Right atrium auricular region (tissue), 2 donors: ENCODE results near the gene DCAF12. TPM values are rescaled to one million over a fixed set of nuclear protein-coding genes. Genes with fewer than 3 reads are reported as not detected.
A peak's percentile ranks its signal among the peaks of the same experiment; 100 is the strongest.

Experiments used
- DNase-seq: peaks from one replicate; pipeline ENCODE4 v3.0.0-alpha.2; 2019; ENCODE audit warnings: low spot score
- H3K27ac ChIP-seq, 2 donors: fragments of 200-600 bp; sonication (generic); 1 replicate in 1 of 2; 2 replicates in 1 of 2; pipeline ENCODE4 v1.5.1; 2016 to 2019
- H3K27me3 ChIP-seq, 2 donors: fragments of 200-600 bp; sonication (generic); one replicate each; pipeline versions ENCODE4 v1.5.1 to v1.6.0; 2017 to 2019
- H3K36me3 ChIP-seq: fragments of 200-600 bp; sonication (generic); one replicate; pipeline ENCODE4 v1.5.1; 2016
- H3K4me1 ChIP-seq, 2 donors: fragments of 200-600 bp; sonication (generic); one replicate each; pipeline versions ENCODE4 v1.5.1 to v1.6.0; 2017 to 2019
- H3K4me3 ChIP-seq, 2 donors: fragments of 200-600 bp; sonication (generic); 1 replicate in 1 of 2; 2 replicates in 1 of 2; pipeline ENCODE4 v1.5.1; 2017 to 2019; ENCODE audit warnings: mild to moderate bottlenecking in 1 of 2, moderate library complexity in 1 of 2
- H3K9me3 ChIP-seq, 2 donors: fragments of 200-600 bp; sonication (generic); one replicate each; pipeline ENCODE4 v1.5.1; 2019
- CTCF ChIP-seq, 2 donors: fragments of 200-600 bp; sonication (generic); IDR thresholded peaks; one replicate each; pipeline ENCODE4 v1.5.1; 2019; ENCODE audit warnings: antibody characterized with exemption in 2 of 2
- total RNA-seq, 2 donors: library from RNA; depleted of rRNA; stranded (reverse); fragments of >200 nt; gene quantifications; one replicate each; pipeline ENCODE4 v1.1.0, GENCODE V29; 2016

Gene DCAF12
- 10 to 100 TPM; 20.4 to 20.6 TPM for total RNA-seq

GRCh38 chr9:34126207-34127034 lies at the start of gene DCAF12:
DCAF12 (minus strand) TSS chr9:34126698; CDS start chr9:34126431, 267 bp downstream.
- Histone ChIP-seq H3K27me3 (no peaks in the 10 kb centered on the region), H3K9me3 (no peaks in the 10 kb centered on the region), H3K4me1 (peaks cover 0 to 45% of the 10 kb centered on the region in 2 donors), H3K36me3 (peaks cover 9% of the 10 kb centered on the region), H3K4me3 (peak within 1 kb of the TSS; percentile 86 to 88), H3K27ac (peak within 1 kb of the TSS; percentile 92 to 93)
- peak; percentile 89 for DNase-seq
- TF ChIP-seq CTCF (IDR thresholded peaks at IDR 0.05), result no peak

GRCh38 chr9:34176089-34176488 lies 49.6 kb upstream of the DCAF12 start:
- no peak overlapping the region for H3K4me3 ChIP-seq
- no peaks in the 10 kb centered on the region for H3K36me3 ChIP-seq
- no peak overlapping the region for H3K27ac ChIP-seq
- TF ChIP-seq CTCF (IDR thresholded peaks at IDR 0.05), result no peak
- H3K9me3 ChIP-seq, result no peaks in the 10 kb centered on the region
- DNase-seq, result no peak
- peaks cover 0 to 21% of the 10 kb centered on the region in 2 donors for H3K4me1 ChIP-seq
- H3K27me3 ChIP-seq, result no peaks in the 10 kb centered on the region

GRCh38 chr9:34171753-34172535 lies 45.4 kb upstream of the DCAF12 start:
- H3K9me3 ChIP-seq, result no peaks in the 10 kb centered on the region
- H3K36me3 ChIP-seq, result no peaks in the 10 kb centered on the region
- H3K27ac ChIP-seq, result no peak overlapping the region
- H3K4me3 ChIP-seq, result no peak overlapping the region
- TF ChIP-seq CTCF (IDR thresholded peaks at IDR 0.05), result no peak
- peaks cover 0 to 6% of the 10 kb centered on the region in 2 donors for H3K4me1 ChIP-seq
- no peaks in the 10 kb centered on the region for H3K27me3 ChIP-seq
- no peak for DNase-seq

GRCh38 chr9:34170237-34170991 lies 43.9 kb upstream of the DCAF12 start:
- Histone ChIP-seq H3K9me3 (no peaks in the 10 kb centered on the region), H3K27ac (peak overlapping the region in 1 of 2 donors; percentile 0), H3K4me1 (peaks cover 0 to 6% of the 10 kb centered on the region in 2 donors), H3K4me3 (no peak overlapping the region), H3K36me3 (no peaks in the 10 kb centered on the region), H3K27me3 (no peaks in the 10 kb centered on the region)
- no peak for DNase-seq
- TF ChIP-seq CTCF (IDR thresholded peaks at IDR 0.05), result no peak

- no peaks in the 10 kb centered on the region for H3K9me3 ChIP-seq
- peaks cover 0 to 6% of the 10 kb centered on the region in 2 donors for H3K4me1 ChIP-seq
- H3K36me3 ChIP-seq, result no peaks in the 10 kb centered on the region
- no peaks in the 10 kb centered on the region for H3K27me3 ChIP-seq
- no peak overlapping the region for H3K4me3 ChIP-seq
- no peak for DNase-seq
- no peak for TF ChIP-seq CTCF (IDR thresholded peaks at IDR 0.05)
- H3K27ac ChIP-seq, result no peak overlapping the region
Observed at GRCh38 chr9:34169125-34169524, 42.6 kb upstream of the DCAF12 start.
